22Rv1 (cell line): ENCODE data around the gene USP32.
"Not testable (repeated sequence)": the region's sequence is repeated elsewhere in the genome, so short reads cannot be mapped to it uniquely, and the experiment has no call there.

Experiments used
- CTCF ChIP-seq: fragments of 450-650 bp; IDR thresholded peaks from 2 replicates; pipeline ENCODE4 v1.5.1; 2017; ENCODE audit warnings: mild to moderate bottlenecking
- ZFX ChIP-seq: fragments of 450-650 bp; IDR thresholded peaks from 2 replicates; pipeline ENCODE4 v1.6.1; 2017; ENCODE audit warnings: antibody characterized with exemption, borderline replicate concordance

DNA sequence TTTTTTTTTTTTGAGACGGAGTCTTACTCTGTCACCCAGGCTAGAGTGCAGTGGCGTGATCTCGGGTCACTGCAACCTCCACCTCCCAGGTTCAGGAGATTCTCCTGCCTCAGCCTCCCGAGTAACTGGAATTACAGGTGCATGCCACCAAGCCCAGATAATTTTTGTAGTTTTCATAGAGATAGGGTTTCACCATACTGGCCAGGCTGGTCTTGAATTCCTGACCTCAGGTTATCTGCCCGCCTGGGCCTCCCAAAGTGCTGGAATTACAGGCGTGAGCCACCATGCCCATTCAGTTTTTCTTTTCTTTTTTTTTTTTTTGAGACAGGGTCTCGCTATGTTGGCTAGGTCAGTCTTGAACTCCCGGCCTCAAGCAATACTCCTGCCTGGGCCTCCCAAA is 164.7 kb downstream of the USP32 start:
- not testable (repeated sequence) for TF ChIP-seq CTCF, ZFX
